22Rv1 (cell line): ENCODE data around the gene YAP1.

Source experiments
- ZFX ChIP-seq: fragments of 450-650 bp; IDR thresholded peaks from 2 replicates; pipeline ENCODE4 v1.6.1; 2017; ENCODE audit warnings: antibody characterized with exemption, borderline replicate concordance
- TF ChIP-seq, protein P1 (sequence below): fragments of 450-650 bp; IDR thresholded peaks from 2 replicates; pipeline ENCODE4 v1.5.1; 2017; ENCODE audit warnings: mild to moderate bottlenecking

- TF ChIP-seq, protein P1, sequence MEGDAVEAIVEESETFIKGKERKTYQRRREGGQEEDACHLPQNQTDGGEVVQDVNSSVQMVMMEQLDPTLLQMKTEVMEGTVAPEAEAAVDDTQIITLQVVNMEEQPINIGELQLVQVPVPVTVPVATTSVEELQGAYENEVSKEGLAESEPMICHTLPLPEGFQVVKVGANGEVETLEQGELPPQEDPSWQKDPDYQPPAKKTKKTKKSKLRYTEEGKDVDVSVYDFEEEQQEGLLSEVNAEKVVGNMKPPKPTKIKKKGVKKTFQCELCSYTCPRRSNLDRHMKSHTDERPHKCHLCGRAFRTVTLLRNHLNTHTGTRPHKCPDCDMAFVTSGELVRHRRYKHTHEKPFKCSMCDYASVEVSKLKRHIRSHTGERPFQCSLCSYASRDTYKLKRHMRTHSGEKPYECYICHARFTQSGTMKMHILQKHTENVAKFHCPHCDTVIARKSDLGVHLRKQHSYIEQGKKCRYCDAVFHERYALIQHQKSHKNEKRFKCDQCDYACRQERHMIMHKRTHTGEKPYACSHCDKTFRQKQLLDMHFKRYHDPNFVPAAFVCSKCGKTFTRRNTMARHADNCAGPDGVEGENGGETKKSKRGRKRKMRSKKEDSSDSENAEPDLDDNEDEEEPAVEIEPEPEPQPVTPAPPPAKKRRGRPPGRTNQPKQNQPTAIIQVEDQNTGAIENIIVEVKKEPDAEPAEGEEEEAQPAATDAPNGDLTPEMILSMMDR = no peak
- no peak for TF ChIP-seq ZFX
Measured at GRCh38 chr11:102120437-102120973, 10.3 kb downstream of the YAP1 start.
